HepG2 (cell line): Measurements from ENCODE around the gene CHMP6. TPM values are rescaled to one million over a fixed set of nuclear protein-coding genes. Genes with fewer than 3 reads are reported as not detected.

Experiments used
- BRD4 ChIP-seq: sonication (generic); formaldehyde crosslinking; IDR thresholded peaks from 2 replicates; pipeline ENCODE4 v1.4.0; 2020; ENCODE audit warnings: missing genetic modification reagents
- CEBPB ChIP-seq: IDR thresholded peaks from 2 replicates; pipeline ENCODE4 v1.6.1; 2011; ENCODE audit warnings: low read depth, low read length, improper control_type of control experiment, borderline replicate concordance
- FOSL1 ChIP-seq: sonication (generic); formaldehyde crosslinking; IDR thresholded peaks from 2 replicates; pipeline ENCODE4 v1.9.0; 2021; ENCODE audit warnings: missing genetic modification reagents, borderline replicate concordance
- FOSL2 ChIP-seq: sonication (generic); formaldehyde crosslinking; IDR thresholded peaks from 2 replicates; pipeline ENCODE4 v1.4.0; 2020; ENCODE audit warnings: missing genetic modification reagents
- KLF6 ChIP-seq: IDR thresholded peaks from 2 replicates; pipeline ENCODE4 v1.8.0; 2016; ENCODE audit warnings: missing biosample characterization, missing genetic modification reagents
- MXI1 ChIP-seq: IDR thresholded peaks from 3 replicates; pipeline ENCODE4 v1.6.1; 2012; ENCODE audit warnings: low read depth, low read length, inconsistent platforms, borderline replicate concordance
- POLR2AphosphoS2 ChIP-seq: IDR thresholded peaks from 2 replicates; pipeline ENCODE4 v1.6.1; 2011; ENCODE audit warnings: low read depth, low read length, improper control_type of control experiment
- RAD51 ChIP-seq: fragments of 450-650 bp; IDR thresholded peaks from 2 replicates; pipeline ENCODE4 v1.6.1; 2016; ENCODE audit warnings: borderline replicate concordance
- SMAD9 ChIP-seq: sonication (generic); formaldehyde crosslinking; IDR thresholded peaks from 2 replicates; pipeline ENCODE4 v1.5.1; 2020; ENCODE audit warnings: mild to moderate bottlenecking, missing genetic modification reagents
- SP4 ChIP-seq: sonication (generic); formaldehyde crosslinking; IDR thresholded peaks from 2 replicates; pipeline ENCODE4 v1.8.1; 2023; ENCODE audit warnings: mild to moderate bottlenecking, missing genetic modification reagents
- U2AF1 ChIP-seq: fragments of 200-400 bp; formaldehyde crosslinking; optimal IDR thresholded peaks from 2 replicates; pipeline ENCODE3; 2017; ENCODE audit warnings: mild to moderate bottlenecking, low read depth, low read length
- ZBTB43 ChIP-seq: sonication (generic); formaldehyde crosslinking; conservative IDR thresholded peaks from 2 replicates; pipeline ENCODE4 v1.4.0; 2020; ENCODE audit warnings: missing genetic modification reagents
- ZFP36L1 ChIP-seq: sonication (generic); formaldehyde crosslinking; IDR thresholded peaks from 2 replicates; pipeline ENCODE4 v1.8.0; 2022; ENCODE audit warnings: mild to moderate bottlenecking, missing genetic modification reagents, moderate library complexity
- ZFYVE20 ChIP-seq: sonication (generic); formaldehyde crosslinking; IDR thresholded peaks from 2 replicates; pipeline ENCODE4 v1.8.0; 2023; ENCODE audit warnings: low read depth, mild to moderate bottlenecking, moderate library complexity, missing genetic modification reagents, borderline replicate concordance
- ZNF121 ChIP-seq: sonication (generic); formaldehyde crosslinking; IDR thresholded peaks from 2 replicates; pipeline ENCODE4 v1.5.0; 2020; ENCODE audit warnings: mild to moderate bottlenecking, missing genetic modification reagents
- ZNF136 ChIP-seq: sonication (generic); formaldehyde crosslinking; IDR thresholded peaks from 2 replicates; pipeline ENCODE4 v1.8.1; 2022; ENCODE audit warnings: low read depth, mild to moderate bottlenecking, moderate library complexity, missing genetic modification reagents
- ZNF225 ChIP-seq: sonication (generic); formaldehyde crosslinking; IDR thresholded peaks from 2 replicates; pipeline ENCODE4 v1.4.0; 2020; ENCODE audit warnings: mild to moderate bottlenecking, missing genetic modification reagents
- ZNF44 ChIP-seq: sonication (generic); formaldehyde crosslinking; IDR thresholded peaks from 2 replicates; pipeline ENCODE4 v1.5.1; 2020; ENCODE audit warnings: mild to moderate bottlenecking, missing genetic modification reagents
- ZNF75D ChIP-seq: sonication (generic); formaldehyde crosslinking; IDR thresholded peaks from 2 replicates; pipeline ENCODE4 v1.8.1; 2023; ENCODE audit warnings: missing genetic modification reagents, mild to moderate bottlenecking, borderline replicate concordance
- polyA plus RNA-seq, 8 experiments: library from polyadenylated mRNA; depleted of rRNA in 3 of 8; stranded (reverse) in 7 of 8; unstranded in 1 of 8; fragments of >200 nt; fragmentation: Illumina TruSeq in 4 of 8; extraction: Trizol in 4 of 8; gene quantifications; 2 replicates each; pipeline versions ENCODE4 v1.2.1 to v1.2.3, GENCODE V29; 2011 to 2016; ENCODE audit warnings: low read depth in 4 of 8, missing spikeins in 1 of 8, mixed read lengths in 1 of 8; ENCODE audit not compliant: insufficient read depth in 1 of 8
- total RNA-seq, 5 experiments: library from RNA; depleted of rRNA; stranded (reverse); fragments of >200 nt; fragmentation: Illumina TruSeq; extraction: Trizol; gene quantifications; 2 replicates each; pipeline ENCODE4 v1.2.3, GENCODE V29; 2016; ENCODE audit warnings: low read depth in 1 of 5
- TF ChIP-seq, protein P1 (sequence below): sonication (generic); formaldehyde crosslinking; IDR thresholded peaks from 2 replicates; pipeline ENCODE4 v1.4.0; 2020; ENCODE audit warnings: missing genetic modification reagents
- TF ChIP-seq, protein P2 (sequence below): sonication (generic); formaldehyde crosslinking; IDR thresholded peaks from 2 replicates; pipeline ENCODE4 v1.8.0; 2022; ENCODE audit warnings: low read depth, missing genetic modification reagents
- TF ChIP-seq, protein P3 (sequence below): IDR thresholded peaks from 2 replicates; pipeline ENCODE4 v1.6.1; 2016; ENCODE audit warnings: control low read depth
- TF ChIP-seq, protein P4 (sequence below): sonication (generic); formaldehyde crosslinking; IDR thresholded peaks from 2 replicates; pipeline ENCODE4 v1.5.0; 2020; ENCODE audit warnings: mild to moderate bottlenecking, missing genetic modification reagents

Gene CHMP6
- total and polyA plus RNA-seq, 2 of the 13 experiments (the other 11 are each of a cell fraction or from before 2014, with no cell fraction given) = 11.1 to 24.2 TPM

- TF ChIP-seq FOSL2 (no peak), ZBTB43 (CRISPR knock-in tag) (no peak), MXI1 (no peak), FOSL1 (CRISPR knock-in tag) (no peak), ZNF136 (CRISPR knock-in tag) (no peak), BRD4 (CRISPR knock-in tag) (no peak), RAD51 (no peak), KLF6 (no peak), ZNF225 (CRISPR knock-in tag) (peak; percentile 20; the same call in 1 of the 2 replicates), SMAD9 (no peak), CEBPB (no peak), ZNF121 (CRISPR knock-in tag) (no peak), ZNF44 (CRISPR knock-in tag) (peak; percentile 78), U2AF1 (no peak), POLR2AphosphoS2 (no peak), ZFYVE20 (no peak), ZNF75D (CRISPR knock-in tag) (no peak), ZFP36L1 (CRISPR knock-in tag) (peak; percentile 52; the same call in 1 of the 2 replicates), SP4 (CRISPR knock-in tag) (no peak)
- TF ChIP-seq, protein P1, sequence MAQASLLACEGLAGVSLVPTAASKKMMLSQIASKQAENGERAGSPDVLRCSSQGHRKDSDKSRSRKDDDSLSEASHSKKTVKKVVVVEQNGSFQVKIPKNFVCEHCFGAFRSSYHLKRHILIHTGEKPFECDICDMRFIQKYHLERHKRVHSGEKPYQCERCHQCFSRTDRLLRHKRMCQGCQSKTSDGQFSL (CRISPR knock-in tag) = no peak
- TF ChIP-seq, protein P2, sequence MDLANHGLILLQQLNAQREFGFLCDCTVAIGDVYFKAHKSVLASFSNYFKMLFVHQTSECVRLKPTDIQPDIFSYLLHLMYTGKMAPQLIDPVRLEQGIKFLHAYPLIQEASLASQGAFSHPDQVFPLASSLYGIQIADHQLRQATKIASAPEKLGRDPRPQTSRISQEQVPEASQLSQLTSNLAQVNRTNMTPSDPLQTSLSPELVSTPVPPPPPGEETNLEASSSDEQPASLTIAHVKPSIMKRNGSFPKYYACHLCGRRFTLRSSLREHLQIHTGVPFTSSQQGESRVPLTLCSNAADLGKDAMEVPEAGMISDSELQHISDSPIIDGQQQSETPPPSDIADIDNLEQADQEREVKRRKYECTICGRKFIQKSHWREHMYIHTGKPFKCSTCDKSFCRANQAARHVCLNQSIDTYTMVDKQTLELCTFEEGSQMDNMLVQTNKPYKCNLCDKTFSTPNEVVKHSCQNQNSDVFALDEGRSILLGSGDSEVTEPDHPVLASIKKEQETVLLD = 0 out of 2 replicates have a peak, but pooled peaks have one; percentile 4
- TF ChIP-seq, protein P3, sequence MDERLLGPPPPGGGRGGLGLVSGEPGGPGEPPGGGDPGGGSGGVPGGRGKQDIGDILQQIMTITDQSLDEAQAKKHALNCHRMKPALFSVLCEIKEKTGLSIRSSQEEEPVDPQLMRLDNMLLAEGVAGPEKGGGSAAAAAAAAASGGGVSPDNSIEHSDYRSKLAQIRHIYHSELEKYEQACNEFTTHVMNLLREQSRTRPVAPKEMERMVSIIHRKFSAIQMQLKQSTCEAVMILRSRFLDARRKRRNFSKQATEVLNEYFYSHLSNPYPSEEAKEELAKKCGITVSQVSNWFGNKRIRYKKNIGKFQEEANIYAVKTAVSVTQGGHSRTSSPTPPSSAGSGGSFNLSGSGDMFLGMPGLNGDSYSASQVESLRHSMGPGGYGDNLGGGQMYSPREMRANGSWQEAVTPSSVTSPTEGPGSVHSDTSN (CRISPR knock-in tag) = no peak
- TF ChIP-seq, protein P4, sequence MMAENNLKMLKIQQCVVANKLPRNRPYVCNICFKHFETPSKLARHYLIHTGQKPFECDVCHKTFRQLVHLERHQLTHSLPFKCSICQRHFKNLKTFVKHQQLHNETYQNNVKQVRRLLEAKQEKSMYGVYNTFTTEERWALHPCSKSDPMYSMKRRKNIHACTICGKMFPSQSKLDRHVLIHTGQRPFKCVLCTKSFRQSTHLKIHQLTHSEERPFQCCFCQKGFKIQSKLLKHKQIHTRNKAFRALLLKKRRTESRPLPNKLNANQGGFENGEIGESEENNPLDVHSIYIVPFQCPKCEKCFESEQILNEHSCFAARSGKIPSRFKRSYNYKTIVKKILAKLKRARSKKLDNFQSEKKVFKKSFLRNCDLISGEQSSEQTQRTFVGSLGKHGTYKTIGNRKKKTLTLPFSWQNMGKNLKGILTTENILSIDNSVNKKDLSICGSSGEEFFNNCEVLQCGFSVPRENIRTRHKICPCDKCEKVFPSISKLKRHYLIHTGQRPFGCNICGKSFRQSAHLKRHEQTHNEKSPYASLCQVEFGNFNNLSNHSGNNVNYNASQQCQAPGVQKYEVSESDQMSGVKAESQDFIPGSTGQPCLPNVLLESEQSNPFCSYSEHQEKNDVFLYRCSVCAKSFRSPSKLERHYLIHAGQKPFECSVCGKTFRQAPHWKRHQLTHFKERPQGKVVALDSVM (CRISPR knock-in tag) = no peak
These were observed 44.7 kb downstream of the CHMP6 start (continued) for GRCh38 chr17:81036197-81036941.
